ES-I3 (cell line): ENCODE results near the gene RBFA.
"Not testable (repeated sequence)": the region's sequence is repeated elsewhere in the genome, so short reads cannot be mapped to it uniquely, and the experiment has no call there.

Source experiments
- H3K36me3 ChIP-seq: 2 replicates; pipeline ENCODE4 v1.6.1; 2013; ENCODE audit warnings: mild to moderate bottlenecking, low read length, control low read depth, moderate library complexity; ENCODE audit not compliant: insufficient read depth
- H3K4me1 ChIP-seq: 2 replicates; pipeline ENCODE4 v1.6.1; 2013; ENCODE audit warnings: mild to moderate bottlenecking, control low read depth, low read length; ENCODE audit not compliant: insufficient read depth
- H3K9ac ChIP-seq: 2 replicates; pipeline ENCODE4 v1.6.1; 2013; ENCODE audit warnings: low read depth, mild to moderate bottlenecking, low read length, moderate library complexity
- H3K9me3 ChIP-seq: 2 replicates; pipeline ENCODE4 v1.6.1; 2013; ENCODE audit warnings: mild to moderate bottlenecking, low read length, moderate library complexity; ENCODE audit not compliant: control insufficient read depth, insufficient read depth

The RBFA gene

GRCh38 chr18:80034068-80034851, at the start of gene RBFA:
RBFA (plus strand) TSS chr18:80034434; CDS start chr18:80034496, 62 bp downstream.
- H3K9me3 ChIP-seq = no peaks in the 10 kb centered on the region
- H3K9ac ChIP-seq = peak within 1 kb of the TSS; percentile 99
- H3K4me1 ChIP-seq = no peaks in the 10 kb centered on the region
- no peaks in the 10 kb centered on the region; the same call in 1 of the 2 replicates for H3K36me3 ChIP-seq

- Histone ChIP-seq H3K9me3 (no peaks in the 10 kb centered on the region), H3K4me1 (no peaks in the 10 kb centered on the region), H3K36me3 (peaks cover 7% of the 10 kb centered on the region; the same call in 1 of the 2 replicates), H3K9ac (no peak overlapping the region)
Measured at GRCh38 chr18:79985172-79985571, 49.1 kb upstream of the RBFA start.

GRCh38 chr18:79986726-79987125, 47.5 kb upstream of the RBFA start:
- no peaks in the 10 kb centered on the region for H3K4me1 ChIP-seq
- H3K36me3 ChIP-seq = peaks cover 7% of the 10 kb centered on the region; the same call in 1 of the 2 replicates

GRCh38 chr18:79987566-79987965, 46.7 kb upstream of the RBFA start:
- Histone ChIP-seq H3K9me3 (no peaks in the 10 kb centered on the region), H3K9ac (peak overlapping the region; percentile 93), H3K4me1 (0 out of 2 replicates have a peak, but pooled peaks cover 2% of the 10 kb centered on the region), H3K36me3 (peaks cover 5% of the 10 kb centered on the region; the same call in 1 of the 2 replicates)

More at GRCh38 chr18:79986726-79987125, 47.5 kb upstream of the RBFA start:
- Histone ChIP-seq H3K9me3 (no peaks in the 10 kb centered on the region), H3K9ac (peak overlapping the region; percentile 14)

- H3K9ac ChIP-seq = peak overlapping the region; percentile 93
- H3K9me3 ChIP-seq = no peaks in the 10 kb centered on the region
- peaks cover 4% of the 10 kb centered on the region; the same call in 1 of the 2 replicates for H3K36me3 ChIP-seq
- 0 out of 2 replicates have a peak, but pooled peaks cover 3% of the 10 kb centered on the region for H3K4me1 ChIP-seq
Measured at GRCh38 chr18:79988071-79988450, 46.2 kb upstream of the RBFA start.

- peaks cover 5% of the 10 kb centered on the region; the same call in 1 of the 2 replicates for H3K4me1 ChIP-seq
- no peaks in the 10 kb centered on the region for H3K9me3 ChIP-seq
- peaks cover 4% of the 10 kb centered on the region; the same call in 1 of the 2 replicates for H3K36me3 ChIP-seq
- H3K9ac ChIP-seq = peak within 1 kb of the TSS; percentile 93
Measured at GRCh38 chr18:79988451-79989194, 45.6 kb upstream of the RBFA start, which contains the start of gene TXNL4A. TXNL4A (minus strand) TSS chr18:79988563; CDS start chr18:79988392, 171 bp downstream.

GRCh38 chr18:79989195-79989497, 45.1 kb upstream of the RBFA start:
- no peaks in the 10 kb centered on the region for H3K9me3 ChIP-seq
- H3K36me3 ChIP-seq = peaks cover 4% of the 10 kb centered on the region
- peaks cover 7% of the 10 kb centered on the region; the same call in 1 of the 2 replicates for H3K4me1 ChIP-seq
- peak overlapping the region; percentile 93; the same call in 1 of the 2 replicates for H3K9ac ChIP-seq

GRCh38 chr18:79991494-79991893, 42.7 kb upstream of the RBFA start:
- Histone ChIP-seq H3K9me3 (peaks cover 3% of the 10 kb centered on the region; the same call in 1 of the 2 replicates), H3K9ac (no peak overlapping the region), H3K36me3 (no peaks in the 10 kb centered on the region; the same call in none of the 2 replicates), H3K4me1 (peaks cover 7% of the 10 kb centered on the region; the same call in 1 of the 2 replicates)

- H3K36me3 ChIP-seq, H3K4me1 ChIP-seq, H3K9ac ChIP-seq: not testable (repeated sequence)
- H3K9me3 ChIP-seq = peaks cover 11% of the 10 kb centered on the region; the same call in 1 of the 2 replicates
Measured at GRCh38 chr18:79999701-80000100, 34.5 kb upstream of the RBFA start.

- peaks cover 9% of the 10 kb centered on the region; the same call in 1 of the 2 replicates for H3K9me3 ChIP-seq
- H3K9ac ChIP-seq = no peak overlapping the region
- H3K36me3 ChIP-seq = no peaks in the 10 kb centered on the region
- no peaks in the 10 kb centered on the region for H3K4me1 ChIP-seq
Measured at GRCh38 chr18:80000877-80001276, 33.4 kb upstream of the RBFA start.

- H3K9ac ChIP-seq = no peak overlapping the region
- H3K4me1 ChIP-seq = no peaks in the 10 kb centered on the region
- H3K36me3 ChIP-seq = no peaks in the 10 kb centered on the region
- peaks cover 9% of the 10 kb centered on the region for H3K9me3 ChIP-seq
Measured at GRCh38 chr18:80002468-80002867, 31.8 kb upstream of the RBFA start.

- no peaks in the 10 kb centered on the region for H3K4me1 ChIP-seq
- no peaks in the 10 kb centered on the region for H3K36me3 ChIP-seq
- peaks cover 13% of the 10 kb centered on the region for H3K9me3 ChIP-seq
- H3K9ac ChIP-seq = no peak overlapping the region
Measured at GRCh38 chr18:80004600-80005342, 29.5 kb upstream of the RBFA start.

GRCh38 chr18:80006724-80007123, 27.5 kb upstream of the RBFA start:
- no peak overlapping the region for H3K9ac ChIP-seq
- H3K36me3 ChIP-seq = no peaks in the 10 kb centered on the region
- peaks cover 5% of the 10 kb centered on the region for H3K9me3 ChIP-seq
- no peaks in the 10 kb centered on the region for H3K4me1 ChIP-seq
